K562 (cell line): ENCODE results near the gene TTBK1. TPM values are rescaled to one million over a fixed set of nuclear protein-coding genes. Genes with fewer than 3 reads are reported as not detected.

ENCODE experiments used
- ATAC-seq: fragments of 200-7000 bp; cut with Tn5 transposase; 3 replicates; pipeline ENCODE4 v1.9.1; 2020; ENCODE audit warnings: moderate library complexity
- BruUV-seq: library from RNA; stranded (reverse); fragments of 400-500 nt; replicated peaks from 2 replicates; lab custom pipeline; 2021; lab: Mats Ljungman, UMichigan
- CTCF ChIA-PET: fragments of 300-600 bp; formaldehyde crosslinking; extraction: SDS; loops from one replicate; lab custom pipeline; 2021; ENCODE audit warnings: low intra/inter-chr PET ratio; lab: Yijun Ruan, JAX
- POLR2A ChIA-PET: fragments of 300-600, 350-650 bp; sonication (Branson Sonifier 250); formaldehyde crosslinking; extraction: SDS; loops from one replicate; lab custom pipeline; 2021; ENCODE audit warnings: antibody characterized with exemption, inconsistent platforms; lab: Yijun Ruan, JAX
- DNase-seq, 4 experiments: peaks; one replicate each; pipeline versions ENCODE4 v3.0.0 to v3.0.0-alpha.2; 2011 to 2018; ENCODE audit warnings: low spot score in 3 of 4, mixed read lengths in 3 of 4; ENCODE audit errors: extremely low read depth in 1 of 4
- FAIRE-seq: peaks from 2 replicates; lab custom pipeline; 2011; peaks lifted over from hg19 to GRCh38; lab: Jason Lieb, UNC
- H2AFZ ChIP-seq: 2 replicates; pipeline ENCODE4 v1.6.0; 2011; ENCODE audit warnings: low read depth, low read length, control low read depth, inconsistent platforms
- H3K27ac ChIP-seq: fragments of 200-600 bp; 3 replicates; pipeline ENCODE4 v1.8.0; 2011; ENCODE audit warnings: low read depth, mild to moderate bottlenecking, control low read depth, inconsistent platforms, low read length, moderate library complexity, mixed read lengths; ENCODE audit errors: extremely low read depth
- H3K27me3 ChIP-seq, 2 experiments: fragments of 300-600 bp in 1 of 2; 2 replicates in 1 of 2; 3 replicates in 1 of 2; pipeline versions ENCODE4 v1.6.0 to v1.8.0; 2011; ENCODE audit warnings: inconsistent platforms in 2 of 2, low read length in 2 of 2, mild to moderate bottlenecking in 1 of 2, mixed read lengths in 1 of 2, moderate library complexity in 1 of 2; ENCODE audit not compliant: control insufficient read depth in 2 of 2, insufficient read depth in 2 of 2
- H3K36me3 ChIP-seq: fragments of 300-600 bp; 3 replicates; pipeline ENCODE4 v1.8.0; 2011; ENCODE audit warnings: mild to moderate bottlenecking, low read length, inconsistent platforms; ENCODE audit not compliant: control insufficient read depth, insufficient read depth
- H3K4me1 ChIP-seq, 2 experiments: fragments of 200-600 bp in 1 of 2; replicated peaks in 1 of 2; 2 replicates in 1 of 2; 3 replicates in 1 of 2; pipeline versions ENCODE4 v1.5.1 to v1.8.0; 2011; ENCODE audit warnings: inconsistent platforms in 2 of 2, low read length in 2 of 2, mild to moderate bottlenecking in 1 of 2, mixed read lengths in 1 of 2, moderate library complexity in 1 of 2; ENCODE audit not compliant: control insufficient read depth in 2 of 2, insufficient read depth in 2 of 2
- H3K4me2 ChIP-seq: 2 replicates; pipeline ENCODE4 v1.6.1; 2011; ENCODE audit warnings: low read length, control low read depth, inconsistent platforms, mixed read lengths; ENCODE audit not compliant: insufficient read depth
- H3K4me3 ChIP-seq: fragments of 200-600 bp; sonication (generic), shearing (Covaris generic); 2 replicates; pipeline ENCODE4 v1.5.1; 2016; ENCODE audit warnings: control low read depth, inconsistent platforms
- H3K79me2 ChIP-seq: fragments of 200-600 bp; 3 replicates; pipeline ENCODE4 v1.8.0; 2011; ENCODE audit warnings: low read length, inconsistent platforms; ENCODE audit not compliant: control insufficient read depth, insufficient read depth
- H3K9ac ChIP-seq, 2 experiments: 2 replicates each; pipeline versions ENCODE4 v1.6.0 to v1.6.1; 2011; ENCODE audit warnings: low read depth in 2 of 2, low read length in 2 of 2, control low read depth in 1 of 2, inconsistent platforms in 1 of 2, mild to moderate bottlenecking in 1 of 2, mixed read lengths in 1 of 2; ENCODE audit not compliant: insufficient read depth in 1 of 2
- H3K9me1 ChIP-seq: one replicate; pipeline ENCODE4 v1.6.0; 2011; ENCODE audit warnings: inconsistent platforms, mild to moderate bottlenecking, low read length, moderate library complexity; ENCODE audit not compliant: control insufficient read depth, insufficient read depth
- H3K9me3 ChIP-seq: replicated peaks from 2 replicates; pipeline ENCODE4 v1.5.1; 2011; ENCODE audit warnings: low read depth, low read length, inconsistent platforms; ENCODE audit not compliant: control insufficient read depth, insufficient read depth
- H4K20me1 ChIP-seq: replicated peaks from 2 replicates; pipeline ENCODE4 v1.6.1; 2011; ENCODE audit warnings: low read length, inconsistent platforms, mixed read lengths; ENCODE audit not compliant: control insufficient read depth, insufficient read depth
- DDX20 ChIP-seq: fragments of 450-650 bp; IDR thresholded peaks from 2 replicates; pipeline ENCODE4 v1.6.1; 2016; ENCODE audit warnings: missing genetic modification characterization, low read depth, mild to moderate bottlenecking, missing compliant biosample characterization, moderate library complexity
- FOXA3 ChIP-seq, 2 experiments: fragments of 450-650 bp in 1 of 2; sonication (generic) in 1 of 2; formaldehyde crosslinking; IDR thresholded peaks in 1 of 2; conservative IDR thresholded peaks in 1 of 2; 2 replicates each; pipeline versions ENCODE4 v1.4.0 to v1.8.0; 2020 to 2022; ENCODE audit warnings: mild to moderate bottlenecking in 2 of 2, missing genetic modification reagents in 1 of 2
- HNRNPUL1 ChIP-seq: fragments of 200-400 bp; formaldehyde crosslinking; IDR thresholded peaks from 2 replicates; pipeline ENCODE4 v1.6.1; 2017; ENCODE audit warnings: low read length
- MXI1 ChIP-seq: IDR thresholded peaks from 2 replicates; pipeline ENCODE4 v1.6.1; 2011; ENCODE audit warnings: low read depth, mild to moderate bottlenecking, improper control_type of control experiment, low read length
- MYC ChIP-seq, 2 experiments: fragments of 250-450 bp in 1 of 2; sonication (Bioruptor Pico) in 1 of 2; IDR thresholded peaks; 2 replicates each; pipeline versions ENCODE4 v1.5.1 to v1.6.1; 2012 to 2021; ENCODE audit warnings: low read depth in 2 of 2, borderline replicate concordance in 1 of 2, improper control_type of control experiment in 1 of 2, low read length in 1 of 2, mild to moderate bottlenecking in 1 of 2, moderate library complexity in 1 of 2
- NFXL1 ChIP-seq: fragments of 450-650 bp; formaldehyde crosslinking; IDR thresholded peaks from 2 replicates; pipeline ENCODE4 v1.4.0; 2021; ENCODE audit warnings: mild to moderate bottlenecking
- NONO ChIP-seq, 2 experiments: fragments of 200-400 bp in 1 of 2; fragments of 450-650 bp in 1 of 2; formaldehyde crosslinking in 1 of 2; IDR thresholded peaks; 2 replicates each; pipeline ENCODE4 v1.6.1; 2017; ENCODE audit warnings: low read depth in 2 of 2, mild to moderate bottlenecking in 2 of 2, moderate library complexity in 2 of 2, low read length in 1 of 2
- PYGO2 ChIP-seq: fragments of 450-650 bp; IDR thresholded peaks from 2 replicates; pipeline ENCODE4 v1.6.1; 2016; ENCODE audit warnings: mild to moderate bottlenecking, missing genetic modification characterization, moderate library complexity, missing compliant biosample characterization
- SREBF1 ChIP-seq: fragments of 150-350 bp; IDR thresholded peaks from 2 replicates; pipeline ENCODE4 v1.6.1; 2014; ENCODE audit warnings: antibody characterized with exemption, low read depth, low read length, borderline replicate concordance
- TEAD1 ChIP-seq, 2 experiments: fragments of 450-650 bp in 1 of 2; sonication (generic) in 1 of 2; formaldehyde crosslinking; IDR thresholded peaks; 2 replicates each; pipeline versions ENCODE4 v1.4.0 to v1.8.0; 2020 to 2022; ENCODE audit warnings: mild to moderate bottlenecking in 2 of 2, missing genetic modification reagents in 1 of 2
- U2AF2 ChIP-seq: fragments of 200-400 bp; formaldehyde crosslinking; optimal IDR thresholded peaks from 2 replicates; pipeline ENCODE3; 2017; ENCODE audit warnings: low read depth, mild to moderate bottlenecking, low read length
- ZKSCAN3 ChIP-seq: fragments of 250-450 bp; sonication (Bioruptor Pico); IDR thresholded peaks from 2 replicates; pipeline ENCODE4 v1.4.0; 2020
- ZNF212 ChIP-seq: fragments of 450-650 bp; formaldehyde crosslinking; IDR thresholded peaks from 2 replicates; pipeline ENCODE4 v1.4.0; 2020; ENCODE audit warnings: mild to moderate bottlenecking
- ZNF347 ChIP-seq: fragments of 450-650 bp; formaldehyde crosslinking; IDR thresholded peaks from 2 replicates; pipeline ENCODE4 v1.4.0; 2020; ENCODE audit warnings: low read depth, mild to moderate bottlenecking, moderate library complexity
- ZNF695 ChIP-seq: fragments of 450-650 bp; formaldehyde crosslinking; IDR thresholded peaks from 2 replicates; pipeline ENCODE4 v1.4.0; 2020; ENCODE audit warnings: mild to moderate bottlenecking, moderate library complexity
- WGBS: fragments of 100-300 bp; shearing (Covaris generic); methylation state at CpG from one replicate; pipeline ENCODE4 v1.1.6; 2016; ENCODE audit warnings: low coverage, mixed read lengths; ENCODE audit not compliant: insufficient coverage; ENCODE audit errors: missing lambda C conversion rate; 5-methylcytosine and 5-hydroxymethylcytosine counted together
- in situ Hi-C: fragments of 300-500 bp; cut with MboI; formaldehyde crosslinking; loops from 4 replicates; pipeline ENCODE4 v1.15.0; 2018; ENCODE audit warnings: inconsistent platforms, mixed read lengths
- intact Hi-C: fragments of 100-400 bp; cut with micrococcal nuclease; formaldehyde crosslinking; loops from 2 replicates; pipeline ENCODE4 v1.14.2; 2022
- polyA plus RNA-seq, 8 experiments: library from polyadenylated mRNA; depleted of rRNA in 4 of 8; stranded (reverse) in 5 of 8; unstranded in 3 of 8; fragments of >200 nt; fragmentation: Nextera tagmentation in 2 of 8; fragmentation: Illumina TruSeq in 1 of 8; extraction: Ambion mirVana in 2 of 8; extraction: Trizol in 1 of 8; gene quantifications; 2 replicates each; pipeline versions ENCODE4 v1.2.1 to v1.2.3, GENCODE V29; 2011 to 2014; ENCODE audit warnings: inconsistent platforms in 1 of 8, missing spikeins in 1 of 8
- total RNA-seq, 7 experiments: library from RNA; depleted of rRNA in 6 of 7; stranded (reverse); fragments of >200 nt in 6 of 7; fragmentation: Illumina TruSeq in 2 of 7; extraction: Trizol in 2 of 7; gene quantifications; 2 replicates each; pipeline versions ENCODE4 v1.2.1 to v1.2.3, GENCODE V29; 2011 to 2021; ENCODE audit warnings: low replicate concordance in 1 of 7

The TTBK1 gene
- total and polyA plus RNA-seq, 9 of the 15 experiments (the other 6 are each of a cell fraction or from before 2014, with no cell fraction given) = not detected

DNA sequence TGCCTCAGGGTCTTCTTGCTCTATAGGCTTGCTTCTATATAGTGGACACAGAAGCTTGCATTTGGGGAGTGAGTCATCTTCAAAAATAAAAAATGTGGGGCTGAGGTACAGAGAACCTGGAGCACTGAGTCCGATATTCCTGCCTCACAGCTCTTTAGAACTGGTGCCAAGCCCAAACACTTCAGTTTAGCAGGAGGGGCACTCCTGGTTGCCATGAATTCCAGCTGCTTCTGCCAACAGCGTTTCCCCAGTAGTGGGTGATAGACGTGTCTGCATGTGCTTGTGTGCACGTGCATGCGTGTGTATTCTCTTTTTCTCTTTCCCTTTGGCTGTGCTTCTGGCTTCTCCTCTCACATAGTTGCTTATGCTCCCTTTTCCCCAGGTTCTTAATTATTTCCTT, 25.9 kb upstream of the TTBK1 start (continued):
- TF ChIP-seq U2AF2 (no peak), ZNF695 (CRISPR knock-in tag) (no peak), FOXA3 (CRISPR knock-in tag; conservative IDR thresholded peaks at IDR 0.05 in 1 of 2, IDR thresholded peaks at IDR 0.05 in 1 of 2) (no peak), ZKSCAN3 (CRISPR knock-in tag) (no peak), MYC (IDR thresholded peaks at IDR 0.05; ENCODE audit: low read depth, low read length) (no peak), MYC (CRISPR knock-in tag; IDR thresholded peaks at IDR 0.05; ENCODE audit: borderline replicate concordance, low read depth) (no peak), NONO (IDR thresholded peaks at IDR 0.05; ENCODE audit: low read depth in 2 of 2, low read length in 1 of 2) (no peak)

- Histone ChIP-seq H3K9me3 (no peaks in the 10 kb centered on the region), H2AFZ (no peak overlapping the region), H4K20me1 (no peaks in the 10 kb centered on the region), H3K9me1 (no peaks in the 10 kb centered on the region), H3K27me3 (no peaks in the 10 kb centered on the region), H3K36me3 (peaks cover 13% of the 10 kb centered on the region; the same call in 1 of the 3 replicates), H3K4me3 (no peak overlapping the region), H3K9ac (peak overlapping the region in 1 of 2 experiments; percentile 32; a peak in 1 of 4 replicates)
- in situ Hi-C loops = no loop called here
- CTCF ChIA-PET = no interaction called here
- no TSS peak for BruUV-seq
- WGBS = 79% methylated on average over 3 of the region's 3 CpGs
- POLR2A ChIA-PET = interaction anchor here (0.6 to 10.7 kb wide), 9 partner anchors 7 to 300 kb away, joined by 4 to 118 read pairs (median 7); partner anchors contain the start of genes CUL9 and DNPH1
- no peak for DNase-seq
- TF ChIP-seq NFXL1 (CRISPR knock-in tag) (no peak), ZNF212 (CRISPR knock-in tag) (no peak), SREBF1 (no peak), PYGO2 (tag) (no peak), DDX20 (tag) (no peak), HNRNPUL1 (no peak), ZNF347 (no peak), TEAD1 (CRISPR knock-in tag; IDR thresholded peaks at IDR 0.05) (no peak), MXI1 (no peak)
- TF ChIP-seq, all 486 proteins: peak for 0
- H3K4me2 ChIP-seq = no peak overlapping the region
- no peaks in the 10 kb centered on the region for H3K79me2 ChIP-seq
- intact Hi-C loops = no loop called here
- FAIRE-seq (no peak), ATAC-seq (no peak)
- no peak overlapping the region for H3K27ac ChIP-seq
- peaks cover 12 to 28% of the 10 kb centered on the region in 2 experiments; a peak in 4 of 5 replicates for H3K4me1 ChIP-seq
These were observed 24.2 kb upstream of the TTBK1 start for GRCh38 chr6:43219119-43219518.
